K562 (cell line): ENCODE measurements around the gene HMGA1. TPM values are rescaled to one million over a fixed set of nuclear protein-coding genes. Genes with fewer than 3 reads are reported as not detected.

ENCODE experiments used
- BHLHE40 ChIP-seq: IDR thresholded peaks from 2 replicates; pipeline ENCODE4 v1.6.1; 2011; ENCODE audit warnings: low read length, improper control_type of control experiment
- CBX1 ChIP-seq: sonication (generic); IDR thresholded peaks from 2 replicates; pipeline ENCODE4 v1.6.1; 2016; ENCODE audit warnings: antibody characterized with exemption, low read depth, mild to moderate bottlenecking
- ELF2 ChIP-seq: fragments of 250-450 bp; sonication (Bioruptor Pico); IDR thresholded peaks from 2 replicates; pipeline ENCODE4 v1.5.0; 2021; ENCODE audit warnings: mild to moderate bottlenecking
- GATAD2A ChIP-seq: fragments of 450-650 bp; IDR thresholded peaks from 2 replicates; pipeline ENCODE4 v1.6.1; 2017
- HDAC8 ChIP-seq: fragments of 450-650 bp; IDR thresholded peaks from 2 replicates; pipeline ENCODE4 v1.6.1; 2016; ENCODE audit warnings: mild to moderate bottlenecking, missing genetic modification characterization, moderate library complexity, missing compliant biosample characterization
- HDGF ChIP-seq: fragments of 450-650 bp; IDR thresholded peaks from 2 replicates; pipeline ENCODE4 v1.6.1; 2016
- HINFP ChIP-seq: fragments of 450-650 bp; conservative IDR thresholded peaks from 2 replicates; pipeline ENCODE4 v1.6.1; 2016; ENCODE audit warnings: missing genetic modification characterization, low read depth, mild to moderate bottlenecking, control low read depth, missing compliant biosample characterization
- HMGXB4 ChIP-seq: sonication (generic); formaldehyde crosslinking; IDR thresholded peaks from 2 replicates; pipeline ENCODE4 v1.8.1; 2023; ENCODE audit warnings: mild to moderate bottlenecking, missing genetic modification reagents
- HNRNPL ChIP-seq: fragments of 200-400 bp; formaldehyde crosslinking; IDR thresholded peaks from 2 replicates; pipeline ENCODE4 v1.6.1; 2017; ENCODE audit warnings: low read depth, mild to moderate bottlenecking, low read length
- MLLT1 ChIP-seq, 2 experiments: fragments of 450-650 bp; IDR thresholded peaks; 2 replicates each; pipeline ENCODE4 v1.6.1; 2016
- MTA2 ChIP-seq: fragments of 450-650 bp; IDR thresholded peaks from 2 replicates; pipeline ENCODE4 v1.6.1; 2016; ENCODE audit warnings: low read depth
- PHB ChIP-seq: fragments of 250-450 bp; sonication (Bioruptor Pico); IDR thresholded peaks from 2 replicates; pipeline ENCODE4 v1.5.0; 2021
- RBFOX2 ChIP-seq: fragments of 200-400 bp; formaldehyde crosslinking; IDR thresholded peaks from 2 replicates; pipeline ENCODE4 v1.6.1; 2017; ENCODE audit warnings: low read depth, mild to moderate bottlenecking, low read length, moderate library complexity
- RCOR1 ChIP-seq, 2 experiments: IDR thresholded peaks; 2 replicates each; pipeline ENCODE4 v1.6.1; 2012; ENCODE audit warnings: low read depth in 2 of 2, low read length in 2 of 2, borderline replicate concordance in 1 of 2, improper control_type of control experiment in 1 of 2
- STAG1 ChIP-seq: sonication (generic); formaldehyde crosslinking; IDR thresholded peaks from 2 replicates; pipeline ENCODE4 v1.5.0; 2020; ENCODE audit warnings: missing genetic modification reagents, borderline replicate concordance
- U2AF1 ChIP-seq: fragments of 200-400 bp; formaldehyde crosslinking; optimal IDR thresholded peaks from 2 replicates; pipeline ENCODE3; 2017; ENCODE audit warnings: mild to moderate bottlenecking, low read depth, low read length, moderate library complexity
- ZBTB5 ChIP-seq: fragments of 450-650 bp; IDR thresholded peaks from 2 replicates; pipeline ENCODE4 v1.6.1; 2017; ENCODE audit warnings: antibody characterized with exemption
- ZNF143 ChIP-seq: sonication (generic); formaldehyde crosslinking; IDR thresholded peaks from 2 replicates; pipeline ENCODE4 v1.9.0; 2022; ENCODE audit warnings: mild to moderate bottlenecking, missing genetic modification reagents
- ZNF263 ChIP-seq: sonication (generic); formaldehyde crosslinking; IDR thresholded peaks from 2 replicates; pipeline ENCODE4 v1.8.0; 2022; ENCODE audit warnings: mild to moderate bottlenecking, missing genetic modification reagents, borderline replicate concordance
- ZNF384 ChIP-seq: IDR thresholded peaks from 2 replicates; pipeline ENCODE4 v1.6.1; 2012; ENCODE audit warnings: low read depth, low read length, improper control_type of control experiment
- polyA plus RNA-seq, 8 experiments: library from polyadenylated mRNA; depleted of rRNA in 4 of 8; stranded (reverse) in 5 of 8; unstranded in 3 of 8; fragments of >200 nt; fragmentation: Nextera tagmentation in 2 of 8; fragmentation: Illumina TruSeq in 1 of 8; extraction: Ambion mirVana in 2 of 8; extraction: Trizol in 1 of 8; gene quantifications; 2 replicates each; pipeline versions ENCODE4 v1.2.1 to v1.2.3, GENCODE V29; 2011 to 2014; ENCODE audit warnings: inconsistent platforms in 1 of 8, missing spikeins in 1 of 8
- total RNA-seq, 7 experiments: library from RNA; depleted of rRNA in 6 of 7; stranded (reverse); fragments of >200 nt in 6 of 7; fragmentation: Illumina TruSeq in 2 of 7; extraction: Trizol in 2 of 7; gene quantifications; 2 replicates each; pipeline versions ENCODE4 v1.2.1 to v1.2.3, GENCODE V29; 2011 to 2021; ENCODE audit warnings: low replicate concordance in 1 of 7

HMGA1 gene
- total and polyA plus RNA-seq, 9 of the 15 experiments (the other 6 are each of a cell fraction or from before 2014, with no cell fraction given), result 27.8 to 1,947 (median 594) TPM

- TF ChIP-seq ZNF143 (CRISPR knock-in tag) (no peak), ZNF384 (no peak), HMGXB4 (0 out of 2 replicates have a peak, but pooled peaks have one; percentile 1), BHLHE40 (no peak; the same call in 1 of the 2 replicates), MLLT1 (IDR thresholded peaks at IDR 0.05) (peak; percentile 80 to 82), CBX1 (peak; percentile 96), MTA2 (peak; percentile 21; the same call in 1 of the 2 replicates), HNRNPL (peak; percentile 92; the same call in 1 of the 2 replicates), PHB (peak; percentile 96), HDAC8 (tag) (no peak), RCOR1 (IDR thresholded peaks at IDR 0.05; ENCODE audit: borderline replicate concordance in 1 of 2, low read depth in 2 of 2, low read length in 2 of 2) (peak in 1 of 2 experiments; percentile 14; a peak in 1 of 4 replicates), HINFP (no peak), STAG1 (CRISPR knock-in tag) (no peak), U2AF1 (peak; percentile 98), RBFOX2 (peak; percentile 94), HDGF (no peak), ZNF263 (CRISPR knock-in tag) (no peak), GATAD2A (peak; percentile 92; the same call in 1 of the 2 replicates), ELF2 (CRISPR knock-in tag) (no peak), ZBTB5 (0 out of 2 replicates have a peak, but pooled peaks have one; percentile 12)
Observed at GRCh38 chr6:34236443-34237315, at the start of gene HMGA1 (continued).
